H1 (cell line): ENCODE data around the gene ATXN7. TPM values are rescaled to one million over a fixed set of nuclear protein-coding genes. Genes with fewer than 3 reads are reported as not detected.

Experiments used
- CTCF ChIA-PET: fragments of 300-600 bp; sonication (Branson Sonifier 250); formaldehyde crosslinking; loops from one replicate; lab custom pipeline; 2021; ENCODE audit not compliant: partially characterized antibody; lab: Charles Lee
- POLR2A ChIA-PET: fragments of 300-600 bp; sonication (Branson Sonifier 250); formaldehyde crosslinking; loops from one replicate; lab custom pipeline; 2021; ENCODE audit warnings: inconsistent platforms; ENCODE audit not compliant: partially characterized antibody; lab: Charles Lee
- DNase-seq, 2 experiments: peaks; one replicate each; pipeline versions ENCODE4 v3.0.0 to v3.0.0-alpha.2; 2010 to 2022; ENCODE audit warnings: low spot score in 2 of 2, low read depth in 1 of 2, mixed read lengths in 1 of 2
- FAIRE-seq: peaks from 2 replicates; lab custom pipeline; 2011; peaks lifted over from hg19 to GRCh38; lab: Jason Lieb, UNC
- H2AFZ ChIP-seq: 2 replicates; pipeline ENCODE4 v1.8.1; 2012; ENCODE audit warnings: low read length, inconsistent platforms
- H2AK5ac ChIP-seq: 2 replicates; pipeline ENCODE4 v1.6.1; 2013; ENCODE audit warnings: low read depth, low read length
- H2BK120ac ChIP-seq: replicated peaks from 2 replicates; pipeline ENCODE3; 2013; ENCODE audit warnings: low read depth, low read length, inconsistent platforms
- H2BK12ac ChIP-seq: 2 replicates; pipeline ENCODE4 v1.6.1; 2013; ENCODE audit warnings: low read depth, low read length
- H2BK15ac ChIP-seq: 2 replicates; pipeline ENCODE4 v1.6.1; 2013; ENCODE audit warnings: low read length
- H2BK20ac ChIP-seq: 2 replicates; pipeline ENCODE4 v1.6.1; 2013; ENCODE audit warnings: low read length
- H2BK5ac ChIP-seq: 2 replicates; pipeline ENCODE4 v1.6.1; 2013; ENCODE audit warnings: low read depth, low read length
- H3K14ac ChIP-seq: 2 replicates; pipeline ENCODE4 v1.6.1; 2013; ENCODE audit warnings: inconsistent platforms; ENCODE audit not compliant: insufficient read length
- H3K18ac ChIP-seq: 2 replicates; pipeline ENCODE4 v1.6.1; 2013; ENCODE audit warnings: low read length; ENCODE audit errors: extremely low read depth
- H3K23ac ChIP-seq: 2 replicates; pipeline ENCODE4 v1.6.1; 2013; ENCODE audit warnings: inconsistent platforms; ENCODE audit not compliant: insufficient read length
- H3K23me2 ChIP-seq: 2 replicates; pipeline ENCODE4 v1.6.1; 2013; ENCODE audit warnings: low read depth, low read length
- H3K27ac ChIP-seq: 2 replicates; pipeline ENCODE4 v1.6.1; 2011; ENCODE audit warnings: low read depth, low read length, inconsistent platforms
- H3K27me3 ChIP-seq, 4 experiments: replicated peaks in 1 of 4; 1 replicate in 1 of 4; 2 replicates in 3 of 4; pipeline versions ENCODE4 v1.6.1 to v1.8.1; 2011 to 2013; ENCODE audit warnings: low read length in 3 of 4, mild to moderate bottlenecking in 3 of 4, inconsistent platforms in 2 of 4, mixed read lengths in 2 of 4, moderate library complexity in 1 of 4; ENCODE audit not compliant: control insufficient read depth in 3 of 4, insufficient read depth in 3 of 4; ENCODE audit errors: extremely low read depth in 1 of 4
- H3K36me3 ChIP-seq, 4 experiments: 2 replicates each; pipeline versions ENCODE4 v1.6.1 to v1.8.1; 2011 to 2013; ENCODE audit warnings: mild to moderate bottlenecking in 4 of 4, low read length in 3 of 4, moderate library complexity in 2 of 4, control low read depth in 1 of 4, inconsistent platforms in 1 of 4; ENCODE audit not compliant: insufficient read depth in 4 of 4, control insufficient read depth in 2 of 4
- H3K4ac ChIP-seq: replicated peaks from 2 replicates; pipeline ENCODE3; 2013; ENCODE audit warnings: low read length, low read depth, mixed read lengths, inconsistent platforms; ENCODE audit not compliant: insufficient read length
- H3K4me1 ChIP-seq, 4 experiments: replicated peaks in 1 of 4; 1 replicate in 1 of 4; 2 replicates in 3 of 4; pipeline versions ENCODE4 v1.6.1 to v1.8.1; 2011 to 2013; ENCODE audit warnings: low read length in 3 of 4, inconsistent platforms in 2 of 4, mixed read lengths in 1 of 4; ENCODE audit not compliant: insufficient read depth in 4 of 4, control insufficient read depth in 3 of 4
- H3K4me2 ChIP-seq, 2 experiments: 2 replicates each; pipeline versions ENCODE4 v1.6.1 to v1.8.1; 2011 to 2013; ENCODE audit warnings: low read depth in 2 of 2, low read length in 2 of 2, control low read depth in 1 of 2, inconsistent platforms in 1 of 2, mild to moderate bottlenecking in 1 of 2; ENCODE audit not compliant: insufficient read depth in 1 of 2
- H3K4me3 ChIP-seq, 4 experiments: fragments of 200-600, 300-600 bp in 1 of 4; sonication (generic), shearing (Covaris generic), sonication (Bioruptor Twin) in 1 of 4; 2 replicates each; pipeline versions ENCODE4 v1.5.1 to v1.8.1; 2011 to 2016; ENCODE audit warnings: low read length in 4 of 4, low read depth in 3 of 4, control low read depth in 2 of 4, inconsistent platforms in 2 of 4, mild to moderate bottlenecking in 2 of 4, mixed read lengths in 1 of 4, moderate library complexity in 1 of 4; ENCODE audit not compliant: insufficient read depth in 2 of 4; ENCODE audit errors: extremely low read depth in 1 of 4
- H3K56ac ChIP-seq: replicated peaks from 2 replicates; pipeline ENCODE3; 2013; ENCODE audit warnings: low read depth, mild to moderate bottlenecking, mixed read lengths, low read length, inconsistent platforms; ENCODE audit not compliant: insufficient read length
- H3K79me1 ChIP-seq: 2 replicates; pipeline ENCODE4 v1.6.1; 2013; ENCODE audit warnings: low read depth, low read length, control low read depth
- H3K79me2 ChIP-seq, 2 experiments: 2 replicates each; pipeline versions ENCODE4 v1.6.1 to v1.8.1; 2012 to 2013; ENCODE audit warnings: low read length in 2 of 2, mild to moderate bottlenecking in 2 of 2, inconsistent platforms in 1 of 2; ENCODE audit not compliant: insufficient read depth in 2 of 2, control insufficient read depth in 1 of 2
- H3K9ac ChIP-seq, 4 experiments: replicated peaks in 1 of 4; 1 replicate in 1 of 4; 2 replicates in 3 of 4; pipeline versions ENCODE4 v1.6.1 to v1.8.1; 2011 to 2013; ENCODE audit warnings: low read depth in 3 of 4, low read length in 3 of 4, control low read depth in 2 of 4, mild to moderate bottlenecking in 2 of 4, moderate library complexity in 2 of 4, inconsistent platforms in 1 of 4; ENCODE audit errors: extremely low read depth in 1 of 4
- H3K9me3 ChIP-seq, 2 experiments: 2 replicates each; pipeline versions ENCODE4 v1.6.1 to v1.8.1; 2012 to 2013; ENCODE audit warnings: mild to moderate bottlenecking in 2 of 2, moderate library complexity in 2 of 2, control low read depth in 1 of 2, inconsistent platforms in 1 of 2, low read depth in 1 of 2, low read length in 1 of 2, mixed read lengths in 1 of 2; ENCODE audit not compliant: insufficient read depth in 2 of 2
- H4K20me1 ChIP-seq, 2 experiments: replicated peaks in 1 of 2; 2 replicates each; pipeline versions ENCODE3 to v1.8.1; 2011 to 2013; ENCODE audit warnings: inconsistent platforms in 2 of 2, low read length in 2 of 2, mild to moderate bottlenecking in 1 of 2; ENCODE audit not compliant: insufficient read depth in 2 of 2, control insufficient read depth in 1 of 2
- H4K5ac ChIP-seq: 2 replicates; pipeline ENCODE4 v1.6.1; 2013; ENCODE audit warnings: low read length, low read depth, mixed read lengths, inconsistent platforms; ENCODE audit not compliant: insufficient read length
- H4K8ac ChIP-seq: 2 replicates; pipeline ENCODE4 v1.8.0; 2013; ENCODE audit warnings: mild to moderate bottlenecking, moderate library complexity, low read length, inconsistent platforms; ENCODE audit not compliant: insufficient read depth; ENCODE audit errors: extremely low read depth
- H4K91ac ChIP-seq: replicated peaks from 2 replicates; pipeline ENCODE3; 2013; ENCODE audit warnings: low read length, mixed read lengths, inconsistent platforms; ENCODE audit not compliant: insufficient read length
- CBX5 ChIP-seq: fragments of 300-800, 300-1000 bp; sonication (generic); IDR thresholded peaks from 2 replicates; pipeline ENCODE4 v1.7.1; 2016; ENCODE audit warnings: antibody characterized with exemption, low read length, low read depth
- HDAC6 ChIP-seq: IDR thresholded peaks from one replicate; pipeline ENCODE4 v1.7.1; 2012; ENCODE audit warnings: low read depth, mild to moderate bottlenecking, inconsistent platforms, low read length, moderate library complexity
- MAFK ChIP-seq: IDR thresholded peaks from 2 replicates; pipeline ENCODE4 v1.6.1; 2012; ENCODE audit warnings: low read depth, mild to moderate bottlenecking, improper control_type of control experiment, low read length
- NRF1 ChIP-seq: IDR thresholded peaks from 2 replicates; pipeline ENCODE4 v1.6.1; 2011; ENCODE audit warnings: mild to moderate bottlenecking, low read depth, low read length, improper control_type of control experiment
- POLR2AphosphoS5 ChIP-seq: IDR thresholded peaks from 2 replicates; pipeline ENCODE4 v1.6.1; 2011; ENCODE audit warnings: low read depth, low read length
- RNF2 ChIP-seq: fragments of 200-900, 300-1000 bp; sonication (generic); IDR thresholded peaks from 2 replicates; pipeline ENCODE4 v1.7.1; 2016; ENCODE audit warnings: borderline replicate concordance, low read depth, mild to moderate bottlenecking, antibody characterized with exemption, low read length; ENCODE audit not compliant: poor library complexity, severe bottlenecking; ENCODE audit errors: missing control alignments
- RXRA ChIP-seq: IDR thresholded peaks from 2 replicates; pipeline ENCODE4 v1.6.1; 2011; ENCODE audit warnings: low read depth, mild to moderate bottlenecking, low read length, moderate library complexity; ENCODE audit not compliant: insufficient read depth
- SIRT6 ChIP-seq: IDR thresholded peaks from one replicate; pipeline ENCODE4 v1.7.1; 2012; ENCODE audit warnings: low read length, inconsistent platforms
- SP1 ChIP-seq: IDR thresholded peaks from 2 replicates; pipeline ENCODE4 v1.6.1; 2011; ENCODE audit warnings: low read depth, low read length
- SRF ChIP-seq: IDR thresholded peaks from 2 replicates; pipeline ENCODE4 v1.6.1; 2011; ENCODE audit warnings: mild to moderate bottlenecking, low read depth, low read length, moderate library complexity
- TBP ChIP-seq: IDR thresholded peaks from 2 replicates; pipeline ENCODE4 v1.6.1; 2011; ENCODE audit warnings: low read depth, low read length, improper control_type of control experiment
- WGBS, 2 experiments: shearing (Covaris generic) in 1 of 2; methylation state at CpG; one replicate each; pipeline versions ENCODE4 v1.1.6 to v1.1.7; 2013 to 2015; ENCODE audit warnings: low lambda C conversion rate in 2 of 2, mixed read lengths in 2 of 2, inconsistent platforms in 1 of 2, low coverage in 1 of 2, missing lambda C conversion rate in 1 of 2; ENCODE audit not compliant: insufficient replicate concordance in 2 of 2, insufficient coverage in 1 of 2, insufficient read length in 1 of 2; ENCODE audit errors: extremely low coverage in 1 of 2, missing lambda C conversion rate in 1 of 2; 5-methylcytosine and 5-hydroxymethylcytosine counted together
- polyA plus RNA-seq, 7 experiments: library from polyadenylated mRNA; depleted of rRNA in 3 of 7; stranded (reverse) in 5 of 7; unstranded in 2 of 7; fragments of >200 nt in 5 of 7; fragments of 200-250 nt in 2 of 7; gene quantifications; 1 replicate in 5 of 7; 2 replicates in 1 of 7; 4 replicates in 1 of 7; pipeline versions ENCODE4 v1.2.1 to v1.2.3, GENCODE V29; 2011 to 2013; ENCODE audit warnings: missing spikeins in 2 of 7, mixed read lengths in 2 of 7
- total RNA-seq: library from RNA; stranded (reverse); fragmentation: NEBNext Ultra II Directional; extraction: Animal tissue kit (Norgen Biotek cat#: 25700); gene quantifications from 2 replicates; pipeline ENCODE4 v1.2.1, GENCODE V29; 2021

ATXN7 gene
- total and polyA plus RNA-seq, 2 of the 8 experiments (the other 6 are each of a cell fraction or from before 2014, with no cell fraction given) = 15.5 to 16.8 TPM

DNA sequence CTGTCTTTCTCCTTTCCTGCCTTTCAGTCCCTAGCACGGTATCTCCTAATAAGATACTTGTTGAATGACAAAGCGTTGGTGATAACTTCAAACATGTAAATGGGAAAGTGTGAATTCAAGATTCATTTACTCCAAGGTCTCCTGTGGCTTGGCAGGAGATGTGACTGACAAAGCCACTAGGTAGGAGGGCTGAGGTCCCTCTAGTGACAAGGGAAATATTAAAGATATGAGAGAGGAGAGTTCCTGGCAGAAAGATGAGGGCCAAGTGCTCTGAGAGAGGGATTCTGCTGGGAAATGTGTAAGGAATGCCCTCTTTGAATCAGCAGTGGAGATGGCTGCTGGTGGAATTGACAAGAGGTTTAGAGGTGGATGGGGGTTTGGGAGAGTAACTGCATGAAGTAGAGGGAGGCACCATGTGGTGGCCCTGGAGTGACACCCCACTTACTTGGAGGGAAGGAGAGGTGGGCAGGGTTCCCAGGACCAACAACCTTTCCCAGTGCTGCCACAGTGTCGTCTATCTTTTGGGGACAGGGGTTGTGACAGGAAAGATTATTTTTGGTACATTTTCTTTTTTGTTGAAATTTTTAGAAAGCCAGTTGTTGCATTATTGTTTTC lies 91.5 kb downstream of the ATXN7 start:
- DNase-seq (no peak), FAIRE-seq (no peak)
- Histone ChIP-seq H4K5ac (no peak overlapping the region), H3K14ac (no peak overlapping the region), H3K56ac (no peak overlapping the region), H2BK20ac (no peak overlapping the region), H3K79me1 (peaks cover 2% of the 10 kb centered on the region; the same call in 1 of the 2 replicates), H2BK15ac (no peak overlapping the region), H2BK120ac (no peak overlapping the region), H3K23ac (no peak overlapping the region), H3K4me2 (no peak overlapping the region; a peak in 1 of 4 replicates), H3K4ac (no peak overlapping the region), H3K27ac (no peak overlapping the region), H3K23me2 (no peaks in the 10 kb centered on the region), H4K20me1 (no peaks in the 10 kb centered on the region), H3K27me3 (no peaks in the 10 kb centered on the region), H3K18ac (no peak overlapping the region), H3K9ac (no peak overlapping the region; a peak in 1 of 7 replicates), H2BK5ac (no peak overlapping the region), H3K4me1 (peaks cover 0 to 18% (median 11%) of the 10 kb centered on the region in 4 experiments; a peak in 4 of 7 replicates), H2BK12ac (no peak overlapping the region), H2AK5ac (no peak overlapping the region), H4K8ac (no peak overlapping the region), H3K9me3 (no peaks in the 10 kb centered on the region), H3K79me2 (0 out of 4 replicates have a peak, but pooled peaks cover 0 to 6% of the 10 kb centered on the region in 2 experiments), H4K91ac (no peak overlapping the region), H3K4me3 (no peak overlapping the region), H3K36me3 (no peaks in the 10 kb centered on the region), H2AFZ (no peak overlapping the region)
- TF ChIP-seq HDAC6 (no peak), SP1 (no peak), RXRA (no peak), RNF2 (no peak), TBP (no peak), SRF (no peak), MAFK (no peak), CBX5 (no peak), POLR2AphosphoS5 (no peak), SIRT6 (no peak), NRF1 (no peak)
- POLR2A ChIA-PET = no interaction called here
- WGBS, 2 experiments = 65% methylated on average over 3 of the region's 3 CpGs; no CpG with 5 or more reads in 1 of the 2 experiments
- CTCF ChIA-PET = interaction anchor here (0.6 to 1.2 kb wide), 2 partner anchors 12 to 403 kb away, joined by 3 read pairs; no protein-coding TSS in a partner anchor
